Caco-2 (cell line): ENCODE measurements around the gene TMEM30B. TPM values are rescaled to one million over a fixed set of nuclear protein-coding genes. Genes with fewer than 3 reads are reported as not detected.
"Not testable (repeated sequence)": the region's sequence is repeated elsewhere in the genome, so short reads cannot be mapped to it uniquely, and the experiment has no call there.

ENCODE experiments used
- BruUV-seq: library from RNA; stranded (reverse); fragments of 400-500 nt; replicated peaks from 2 replicates; lab custom pipeline; 2021; lab: Mats Ljungman, UMichigan
- CTCF ChIA-PET: fragments of 300-600 bp; sonication (Branson Sonifier 250); formaldehyde crosslinking; loops from one replicate; lab custom pipeline; 2022; ENCODE audit warnings: antibody characterized with exemption; lab: Charles Lee
- POLR2A ChIA-PET: fragments of 300-600 bp; sonication (Branson Sonifier 250); formaldehyde crosslinking; loops from one replicate; lab custom pipeline; 2022; ENCODE audit warnings: antibody characterized with exemption; lab: Charles Lee
- DNase-seq, 2 experiments: peaks; one replicate each; pipeline versions ENCODE4 v3.0.0 to v3.0.0-alpha.2; 2020 to 2022
- H3K27me3 ChIP-seq: replicated peaks from 2 replicates; pipeline ENCODE4 v1.6.0; 2011; ENCODE audit warnings: low read length; ENCODE audit not compliant: control insufficient read depth, insufficient read depth
- H3K36me3 ChIP-seq: 2 replicates; pipeline ENCODE4 v1.5.1; 2011; ENCODE audit warnings: low read length; ENCODE audit not compliant: control insufficient read depth, insufficient read depth
- H3K4me1 ChIP-seq: fragments of 250-450 bp; sonication (Bioruptor Pico); 2 replicates; pipeline ENCODE4 v1.5.1; 2020; ENCODE audit warnings: mild to moderate bottlenecking
- H3K4me3 ChIP-seq: 2 replicates; pipeline ENCODE4 v1.5.1; 2011; ENCODE audit warnings: low read depth, mild to moderate bottlenecking, control low read depth, low read length
- H3K9me3 ChIP-seq: fragments of 250-450 bp; sonication (Bioruptor Pico); 2 replicates; pipeline ENCODE4 v1.5.1; 2020; ENCODE audit warnings: mild to moderate bottlenecking, moderate library complexity
- H3K27ac Mint-ChIP-seq: one replicate; pipeline ENCODE4 v1.8.0; 2022; ENCODE audit warnings: mixed read lengths; ENCODE audit not compliant: unreplicated experiment
- H3K27me3 Mint-ChIP-seq: one replicate; pipeline ENCODE4 v1.8.0; 2022; ENCODE audit warnings: mixed read lengths; ENCODE audit not compliant: insufficient read depth, unreplicated experiment
- H3K36me3 Mint-ChIP-seq: one replicate; pipeline ENCODE4 v1.8.0; 2022; ENCODE audit warnings: mild to moderate bottlenecking, mixed read lengths; ENCODE audit not compliant: insufficient read depth, unreplicated experiment
- H3K4me1 Mint-ChIP-seq: one replicate; pipeline ENCODE4 v1.8.0; 2022; ENCODE audit warnings: low read depth, mixed read lengths; ENCODE audit not compliant: unreplicated experiment
- H3K4me3 Mint-ChIP-seq: one replicate; pipeline ENCODE4 v1.8.0; 2022; ENCODE audit warnings: mild to moderate bottlenecking, moderate library complexity, mixed read lengths; ENCODE audit not compliant: unreplicated experiment
- H3K9me3 Mint-ChIP-seq: one replicate; pipeline ENCODE4 v1.8.0; 2022; ENCODE audit warnings: mixed read lengths; ENCODE audit not compliant: unreplicated experiment
- intact Hi-C: fragments of 100-400 bp; cut with micrococcal nuclease; formaldehyde crosslinking; loops from one replicate; pipeline ENCODE4 v1.10.0; 2022; ENCODE audit not compliant: unreplicated experiment
- total RNA-seq: library from RNA; stranded (reverse); gene quantifications from 2 replicates; pipeline ENCODE4 v1.2.3, GENCODE V29; 2022
- TF ChIP-seq, protein P1 (sequence below), 2 experiments: fragments of 200-600 bp in 1 of 2; IDR thresholded peaks; 1 replicate in 1 of 2; 2 replicates in 1 of 2; pipeline versions ENCODE4 v1.5.1 to v1.8.0; 2011 to 2022; ENCODE audit warnings: antibody characterized with exemption in 1 of 2, control low read depth in 1 of 2, inconsistent platforms in 1 of 2, low read depth in 1 of 2, low read length in 1 of 2, mild to moderate bottlenecking in 1 of 2, moderate library complexity in 1 of 2; ENCODE audit not compliant: insufficient read depth in 1 of 2, severe bottlenecking in 1 of 2, unreplicated experiment in 1 of 2

The TMEM30B gene
- total RNA-seq, 1 experiment from 2014 or later: 32.5 TPM

DNA sequence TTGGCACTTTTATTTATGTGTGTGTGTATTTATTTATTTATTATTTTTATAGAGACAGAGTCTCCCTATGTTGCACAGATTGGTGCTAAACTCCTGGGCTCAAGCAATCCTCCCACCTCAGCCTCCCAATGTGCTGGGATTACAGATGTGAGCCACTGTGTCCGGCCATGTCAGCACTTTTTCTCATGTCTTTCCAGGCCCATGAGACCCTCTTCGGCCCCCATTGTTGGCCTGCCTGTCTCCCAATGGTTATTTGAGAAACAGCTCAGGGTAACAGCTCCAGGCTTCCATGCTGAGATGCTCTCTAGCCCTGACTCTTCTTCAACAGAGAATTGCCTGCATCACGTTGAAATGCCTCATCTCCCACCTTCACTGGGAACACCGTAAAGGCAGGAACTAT, 34.4 kb downstream of the TMEM30B start:
- intact Hi-C loops: no loop called here
- Mint-ChIP-seq H3K4me3 (no peak overlapping the region), H3K9me3 (peaks cover under 1% of the 10 kb centered on the region), H3K27ac (no peak overlapping the region), H3K36me3 (no peaks in the 10 kb centered on the region), H3K27me3 (peaks cover 8% of the 10 kb centered on the region), H3K4me1 (no peaks in the 10 kb centered on the region)
- ChIA-PET CTCF (no interaction called here), POLR2A (no interaction called here)
- H3K36me3 ChIP-seq: no peaks in the 10 kb centered on the region
- DNase-seq: no peak
- BruUV-seq: no TSS peak
- no peaks in the 10 kb centered on the region for H3K9me3 ChIP-seq
- H3K27me3 ChIP-seq: no peaks in the 10 kb centered on the region
- no peaks in the 10 kb centered on the region for H3K4me1 ChIP-seq
- H3K4me3 ChIP-seq: no peak overlapping the region
- TF ChIP-seq, protein P1, sequence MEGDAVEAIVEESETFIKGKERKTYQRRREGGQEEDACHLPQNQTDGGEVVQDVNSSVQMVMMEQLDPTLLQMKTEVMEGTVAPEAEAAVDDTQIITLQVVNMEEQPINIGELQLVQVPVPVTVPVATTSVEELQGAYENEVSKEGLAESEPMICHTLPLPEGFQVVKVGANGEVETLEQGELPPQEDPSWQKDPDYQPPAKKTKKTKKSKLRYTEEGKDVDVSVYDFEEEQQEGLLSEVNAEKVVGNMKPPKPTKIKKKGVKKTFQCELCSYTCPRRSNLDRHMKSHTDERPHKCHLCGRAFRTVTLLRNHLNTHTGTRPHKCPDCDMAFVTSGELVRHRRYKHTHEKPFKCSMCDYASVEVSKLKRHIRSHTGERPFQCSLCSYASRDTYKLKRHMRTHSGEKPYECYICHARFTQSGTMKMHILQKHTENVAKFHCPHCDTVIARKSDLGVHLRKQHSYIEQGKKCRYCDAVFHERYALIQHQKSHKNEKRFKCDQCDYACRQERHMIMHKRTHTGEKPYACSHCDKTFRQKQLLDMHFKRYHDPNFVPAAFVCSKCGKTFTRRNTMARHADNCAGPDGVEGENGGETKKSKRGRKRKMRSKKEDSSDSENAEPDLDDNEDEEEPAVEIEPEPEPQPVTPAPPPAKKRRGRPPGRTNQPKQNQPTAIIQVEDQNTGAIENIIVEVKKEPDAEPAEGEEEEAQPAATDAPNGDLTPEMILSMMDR (IDR thresholded peaks at IDR 0.05; ENCODE audit: insufficient read depth in 1 of 2, low read depth in 1 of 2, low read length in 1 of 2, severe bottlenecking in 1 of 2, unreplicated experiment in 1 of 2): no peak

DNA sequence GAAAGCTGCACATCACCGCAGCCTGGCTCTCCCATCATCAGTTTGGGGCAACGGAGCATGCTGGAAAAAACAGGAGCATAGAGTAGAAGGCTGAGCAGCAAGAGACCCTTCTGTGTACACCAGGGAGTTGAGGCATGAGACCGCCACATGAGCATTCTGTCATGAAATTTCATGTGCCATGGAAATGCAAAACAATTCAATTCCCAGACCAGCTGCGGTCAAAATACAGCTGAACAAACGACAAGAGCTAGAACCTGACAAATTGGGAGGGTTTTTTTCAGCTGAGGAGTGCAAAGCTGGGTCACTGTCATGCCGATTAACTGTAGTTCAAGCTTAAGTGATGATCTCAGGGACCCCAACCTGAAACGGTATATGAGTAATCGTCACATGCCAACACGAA, 37.1 kb downstream of the TMEM30B start:
- ChIA-PET POLR2A (no interaction called here), CTCF (interaction anchor here (0.6 kb wide), 1 partner anchor 9 kb away, joined by 3 read pairs; no protein-coding TSS in a partner anchor)
- Histone ChIP-seq H3K9me3 (no peaks in the 10 kb centered on the region), H3K4me3 (no peak overlapping the region), H3K4me1 (no peaks in the 10 kb centered on the region), H3K36me3 (no peaks in the 10 kb centered on the region), H3K27me3 (no peaks in the 10 kb centered on the region)
- Mint-ChIP-seq H3K36me3 (no peaks in the 10 kb centered on the region), H3K27ac (no peak overlapping the region), H3K4me3 (no peak overlapping the region), H3K9me3 (peaks cover 23% of the 10 kb centered on the region), H3K4me1 (no peaks in the 10 kb centered on the region), H3K27me3 (peaks cover 5% of the 10 kb centered on the region)
- no peak for DNase-seq
- TF ChIP-seq, protein P1 (IDR thresholded peaks at IDR 0.05; ENCODE audit: insufficient read depth in 1 of 2, low read depth in 1 of 2, low read length in 1 of 2, severe bottlenecking in 1 of 2, unreplicated experiment in 1 of 2): no peak
- intact Hi-C loops: no loop called here
- BruUV-seq: no TSS peak

DNA sequence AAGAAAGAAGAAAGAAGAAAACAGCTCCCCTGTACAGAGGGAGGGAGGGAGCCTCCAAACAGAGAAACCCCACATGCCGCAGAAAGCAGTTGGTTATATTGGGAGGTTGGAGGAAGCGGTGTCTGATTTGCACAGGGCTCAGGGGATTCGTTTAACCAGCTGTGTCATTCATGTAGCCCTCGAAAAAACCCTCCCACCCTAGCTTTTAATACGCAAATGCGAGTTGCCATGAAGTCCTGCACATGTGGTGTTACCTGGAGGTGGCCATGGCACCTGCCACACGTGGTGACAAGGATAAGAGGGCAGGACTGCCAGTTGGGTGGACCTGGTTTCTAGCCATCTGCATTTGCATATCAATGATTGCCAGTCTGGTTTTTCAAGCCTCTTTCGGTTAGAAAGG, 40.9 kb downstream of the TMEM30B start:
- intact Hi-C loops: no loop called here
- H3K36me3 ChIP-seq: no peaks in the 10 kb centered on the region
- Mint-ChIP-seq H3K4me1 (no peaks in the 10 kb centered on the region), H3K27me3 (peaks cover 1% of the 10 kb centered on the region), H3K9me3 (peaks cover 23% of the 10 kb centered on the region), H3K4me3 (no peak overlapping the region), H3K36me3 (no peaks in the 10 kb centered on the region), H3K27ac (no peak overlapping the region)
- no peaks in the 10 kb centered on the region for H3K4me1 ChIP-seq
- no peak overlapping the region for H3K4me3 ChIP-seq
- POLR2A ChIA-PET: no interaction called here
- TF ChIP-seq, protein P1 (IDR thresholded peaks at IDR 0.05; ENCODE audit: insufficient read depth in 1 of 2, low read depth in 1 of 2, low read length in 1 of 2, severe bottlenecking in 1 of 2, unreplicated experiment in 1 of 2): no peak
- no peaks in the 10 kb centered on the region for H3K27me3 ChIP-seq
- no TSS peak for BruUV-seq
- CTCF ChIA-PET: no interaction called here
- no peak for DNase-seq
- H3K9me3 ChIP-seq: no peaks in the 10 kb centered on the region; the same call in 1 of the 2 replicates

DNA sequence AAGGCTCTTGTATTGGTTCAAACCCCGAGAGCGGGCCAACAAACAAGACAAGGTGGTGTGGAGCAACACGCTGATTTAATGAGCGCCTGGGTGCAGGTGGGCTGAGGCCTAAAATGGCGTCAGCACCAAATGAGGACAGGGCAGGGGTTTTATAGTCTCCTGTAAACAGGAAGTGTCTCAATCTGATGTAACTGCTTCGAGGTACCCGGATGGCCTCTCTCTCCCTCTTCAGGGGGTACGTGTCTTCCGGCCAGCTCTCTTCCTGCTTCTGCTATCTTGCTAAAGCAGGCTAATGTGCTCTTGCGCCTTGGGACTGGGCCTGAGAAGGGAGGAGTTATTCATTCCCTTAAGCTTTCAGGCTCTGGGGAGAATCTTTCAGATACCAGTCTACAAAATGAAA, 41.9 kb downstream of the TMEM30B start:
- H3K9me3 ChIP-seq, H3K4me1 Mint-ChIP-seq, H3K27me3 Mint-ChIP-seq, H3K27ac Mint-ChIP-seq, intact Hi-C loops, H3K27me3 ChIP-seq, CTCF ChIA-PET, H3K36me3 Mint-ChIP-seq, H3K4me1 ChIP-seq, H3K4me3 Mint-ChIP-seq, H3K36me3 ChIP-seq, BruUV-seq, POLR2A ChIA-PET, DNase-seq, H3K4me3 ChIP-seq: not testable (repeated sequence)
- H3K9me3 Mint-ChIP-seq: peaks cover 23% of the 10 kb centered on the region
